CD4-positive, CD25-positive, alpha-beta regulatory T cell (primary cell): ENCODE measurements around the gene SELENOI. TPM values are rescaled to one million over a fixed set of nuclear protein-coding genes. Genes with fewer than 3 reads are reported as not detected.

Experiments used
- ATAC-seq, 2 donors: fragments of 150-1000 bp; cut with Tn5 transposase; one replicate each; pipeline ENCODE4 v1.10.0; 2021; ENCODE audit warnings: low read depth in 2 of 2, moderate number of reproducible peaks in 2 of 2, moderate library complexity in 1 of 2
- DNase-seq, 3 donors: peaks; one replicate each; pipeline versions ENCODE4 v3.0.0 to v3.0.0-alpha.2; 2012 to 2022; ENCODE audit warnings: mixed read lengths in 1 of 3
- H3K27ac ChIP-seq: one replicate; pipeline ENCODE4 v1.7.0; 2013; ENCODE audit warnings: mild to moderate bottlenecking, low read length; ENCODE audit not compliant: insufficient read depth, poor library complexity, severe bottlenecking
- H3K27me3 ChIP-seq: one replicate; pipeline ENCODE4 v1.7.0; 2013; ENCODE audit warnings: low read length; ENCODE audit not compliant: control insufficient read depth, insufficient read depth
- H3K36me3 ChIP-seq: one replicate; pipeline ENCODE4 v1.7.0; 2013; ENCODE audit warnings: mild to moderate bottlenecking, low read length, moderate library complexity; ENCODE audit not compliant: control insufficient read depth, insufficient read depth
- H3K4me1 ChIP-seq: 2 replicates; pipeline ENCODE4 v1.7.0; 2013; ENCODE audit warnings: mild to moderate bottlenecking, low read length; ENCODE audit not compliant: insufficient read depth, control insufficient read depth, poor library complexity, severe bottlenecking
- H3K4me3 ChIP-seq: one replicate; pipeline ENCODE4 v1.7.0; 2013; ENCODE audit warnings: low read depth, mild to moderate bottlenecking, low read length, moderate library complexity
- H3K9me3 ChIP-seq, 2 experiments: 1 replicate in 1 of 2; 2 replicates in 1 of 2; pipeline ENCODE4 v1.7.0; 2013; ENCODE audit warnings: low read length in 2 of 2, mild to moderate bottlenecking in 1 of 2, moderate library complexity in 1 of 2; ENCODE audit not compliant: control insufficient read depth in 2 of 2
- H3K27ac Mint-ChIP-seq, 3 donors: one replicate each; pipeline ENCODE4 v1.8.0; 2020 to 2022; ENCODE audit warnings: mild to moderate bottlenecking in 3 of 3, mixed read lengths in 3 of 3, moderate library complexity in 2 of 3
- H3K27me3 Mint-ChIP-seq: one replicate; pipeline ENCODE4 v1.8.0; 2022; ENCODE audit warnings: mild to moderate bottlenecking, mixed read lengths
- H3K36me3 Mint-ChIP-seq: one replicate; pipeline ENCODE4 v1.8.0; 2020; ENCODE audit warnings: mixed read lengths
- H3K4me1 Mint-ChIP-seq, 4 donors: one replicate each; pipeline ENCODE4 v1.8.0; 2020 to 2022; ENCODE audit warnings: mixed read lengths in 4 of 4, mild to moderate bottlenecking in 1 of 4
- H3K4me3 Mint-ChIP-seq, 4 donors: one replicate each; pipeline ENCODE4 v1.8.0; 2020 to 2022; ENCODE audit warnings: mild to moderate bottlenecking in 4 of 4, mixed read lengths in 4 of 4, moderate library complexity in 3 of 4
- H3K9me3 Mint-ChIP-seq, 7 donors: one replicate each; pipeline ENCODE4 v1.8.0; 2020 to 2022; ENCODE audit warnings: mixed read lengths in 7 of 7, mild to moderate bottlenecking in 3 of 7, moderate library complexity in 2 of 7
- polyA plus RNA-seq, 4 donors: library from polyadenylated mRNA; unstranded; fragments of 300-500 nt; fragmentation: Illumina TruSeq; gene quantifications; one replicate each; pipeline ENCODE4 v1.2.3, GENCODE V29; 2021
- total RNA-seq: library from RNA; stranded (reverse); gene quantifications from one replicate; pipeline ENCODE4 v1.2.3, GENCODE V29; 2022

SELENOI gene
- total and polyA plus RNA-seq, 5 donors from 2014 or later: 6.0 to 42.8 (median 6.4) TPM

- ATAC-seq (no peak), DNase-seq (no peak)
- H3K9me3 ChIP-seq: no peaks in the 10 kb centered on the region
- H3K9me3 Mint-ChIP-seq: no peaks in the 10 kb centered on the region
- H3K27me3 Mint-ChIP-seq: no peaks in the 10 kb centered on the region
- peak overlapping the region in 2 of 3 donors; percentile 3 to 5 for H3K27ac Mint-ChIP-seq
- no peaks in the 10 kb centered on the region for H3K4me1 ChIP-seq
- H3K27me3 ChIP-seq: no peaks in the 10 kb centered on the region
- H3K36me3 ChIP-seq: peaks cover 22% of the 10 kb centered on the region
- peaks cover 6 to 26% (median 19%) of the 10 kb centered on the region in 4 donors for H3K4me1 Mint-ChIP-seq
- H3K36me3 Mint-ChIP-seq: peaks cover 34% of the 10 kb centered on the region
- no peak overlapping the region for H3K4me3 ChIP-seq
- H3K27ac ChIP-seq: no peak overlapping the region
- H3K4me3 Mint-ChIP-seq: no peak overlapping the region
These were observed 34.3 kb downstream of the SELENOI start for GRCh38 chr2:26380281-26380680.

DNA sequence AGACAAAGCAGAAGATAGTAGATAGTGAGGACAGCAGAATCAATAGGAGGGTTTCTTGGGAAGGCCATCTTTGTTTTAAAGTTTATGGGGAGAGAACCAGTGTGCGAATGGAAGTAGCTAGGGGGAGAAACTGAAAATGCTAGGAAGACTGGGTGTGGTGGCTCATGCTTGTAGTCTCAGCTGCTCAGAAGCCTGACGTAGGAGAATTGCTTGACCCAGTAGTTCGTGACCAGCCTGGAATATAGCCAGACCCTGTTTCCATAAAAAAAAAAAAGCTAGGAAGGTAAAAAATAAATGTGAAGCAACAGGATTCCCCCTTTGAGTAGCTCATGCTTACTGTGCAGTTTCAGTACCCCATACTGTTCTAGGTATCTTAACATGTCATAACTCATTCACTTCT, 36.6 kb downstream of the SELENOI start:
- Mint-ChIP-seq H3K4me3 (no peak overlapping the region), H3K4me1 (peaks cover 0 to 17% (median 11%) of the 10 kb centered on the region in 4 donors), H3K9me3 (no peaks in the 10 kb centered on the region), H3K27ac (peak overlapping the region in 1 of 3 donors; percentile 43), H3K27me3 (no peaks in the 10 kb centered on the region), H3K36me3 (peaks cover 36% of the 10 kb centered on the region)
- H3K9me3 ChIP-seq: no peaks in the 10 kb centered on the region
- H3K4me3 ChIP-seq: no peak overlapping the region
- H3K27me3 ChIP-seq: no peaks in the 10 kb centered on the region
- H3K36me3 ChIP-seq: peaks cover 30% of the 10 kb centered on the region
- no peaks in the 10 kb centered on the region for H3K4me1 ChIP-seq
- ATAC-seq (no peak), DNase-seq (no peak)
- no peak overlapping the region for H3K27ac ChIP-seq

DNA sequence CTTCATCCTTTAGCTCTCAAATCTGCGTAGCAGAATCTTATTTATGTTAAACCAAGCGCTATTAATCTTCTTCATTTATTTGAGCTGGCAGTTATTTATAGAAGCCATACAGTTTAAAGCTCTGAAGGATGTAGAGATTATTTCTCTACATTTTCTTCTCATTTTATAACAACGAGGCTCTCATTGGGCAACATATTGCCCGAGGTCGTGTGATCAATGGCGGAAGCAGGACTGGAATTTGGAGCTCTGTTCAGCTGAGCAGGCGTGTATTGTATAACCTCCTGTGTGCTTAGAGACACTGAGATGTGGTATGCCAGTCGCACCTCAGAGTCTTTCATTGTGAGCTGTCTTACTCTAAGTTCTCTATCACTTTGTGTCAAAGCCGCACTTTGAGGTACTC, 38.2 kb downstream of the SELENOI start:
- Mint-ChIP-seq H3K27ac (peak overlapping the region in 1 of 3 donors; percentile 21), H3K4me1 (peaks cover 0 to 11% (median 2%) of the 10 kb centered on the region in 4 donors), H3K4me3 (no peak overlapping the region), H3K27me3 (no peaks in the 10 kb centered on the region), H3K9me3 (no peaks in the 10 kb centered on the region), H3K36me3 (peaks cover 26% of the 10 kb centered on the region)
- Histone ChIP-seq H3K27ac (no peak overlapping the region), H3K36me3 (peaks cover 31% of the 10 kb centered on the region), H3K9me3 (no peaks in the 10 kb centered on the region), H3K4me1 (no peaks in the 10 kb centered on the region), H3K4me3 (no peak overlapping the region), H3K27me3 (no peaks in the 10 kb centered on the region)
- no peak for ATAC-seq
- DNase-seq: no peak

DNA sequence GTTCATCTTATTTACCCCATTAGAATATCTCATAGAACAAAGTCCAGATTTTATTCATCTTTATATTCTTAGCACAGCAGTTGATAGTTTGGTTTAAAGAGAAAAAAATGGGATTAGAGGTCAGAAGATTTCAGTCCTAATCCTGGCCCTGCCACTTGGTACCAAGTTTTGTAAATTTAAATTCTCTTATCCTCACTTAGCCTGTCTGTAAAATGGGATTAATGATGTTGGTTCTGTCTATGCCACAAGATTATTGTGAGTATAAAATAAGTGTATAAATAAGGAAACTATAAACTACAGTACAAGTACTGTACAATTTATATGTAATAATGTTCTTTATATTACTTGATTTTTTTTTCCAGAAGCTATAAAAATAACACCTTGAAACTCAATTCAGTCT, 38.7 kb downstream of the SELENOI start:
- Histone ChIP-seq H3K4me3 (no peak overlapping the region), H3K27me3 (no peaks in the 10 kb centered on the region), H3K9me3 (no peaks in the 10 kb centered on the region), H3K27ac (no peak overlapping the region), H3K36me3 (peaks cover 35% of the 10 kb centered on the region), H3K4me1 (no peaks in the 10 kb centered on the region)
- Mint-ChIP-seq H3K27ac (no peak overlapping the region), H3K9me3 (no peaks in the 10 kb centered on the region), H3K4me3 (no peak overlapping the region), H3K4me1 (peaks cover 0 to 11% (median 2%) of the 10 kb centered on the region in 4 donors), H3K27me3 (no peaks in the 10 kb centered on the region), H3K36me3 (peaks cover 28% of the 10 kb centered on the region)
- ATAC-seq: no peak
- no peak for DNase-seq

- Mint-ChIP-seq H3K9me3 (no peaks in the 10 kb centered on the region), H3K27me3 (no peaks in the 10 kb centered on the region), H3K4me3 (no peak overlapping the region), H3K36me3 (peaks cover 27% of the 10 kb centered on the region), H3K4me1 (peaks cover 0 to 7% (median 0%) of the 10 kb centered on the region in 4 donors), H3K27ac (no peak overlapping the region)
- Histone ChIP-seq H3K27me3 (no peaks in the 10 kb centered on the region), H3K36me3 (peaks cover 40% of the 10 kb centered on the region), H3K27ac (no peak overlapping the region), H3K4me1 (no peaks in the 10 kb centered on the region), H3K4me3 (no peak overlapping the region), H3K9me3 (no peaks in the 10 kb centered on the region)
- no peak for ATAC-seq
- DNase-seq: no peak
These were observed 41.2 kb downstream of the SELENOI start for GRCh38 chr2:26387189-26387588.

- no peaks in the 10 kb centered on the region for H3K27me3 ChIP-seq
- no peak for ATAC-seq
- DNase-seq: no peak
- no peak overlapping the region for H3K27ac ChIP-seq
- H3K4me3 ChIP-seq: no peak overlapping the region
- Mint-ChIP-seq H3K9me3 (no peaks in the 10 kb centered on the region), H3K36me3 (peaks cover 3% of the 10 kb centered on the region), H3K4me3 (no peak overlapping the region), H3K4me1 (peaks cover 7 to 16% (median 8%) of the 10 kb centered on the region in 4 donors), H3K27me3 (no peaks in the 10 kb centered on the region), H3K27ac (no peak overlapping the region)
- H3K36me3 ChIP-seq: peaks cover 10% of the 10 kb centered on the region
- no peaks in the 10 kb centered on the region for H3K4me1 ChIP-seq
- no peaks in the 10 kb centered on the region for H3K9me3 ChIP-seq
These were observed 48.8 kb downstream of the SELENOI start for GRCh38 chr2:26394694-26395093.

- no peaks in the 10 kb centered on the region for H3K27me3 ChIP-seq
- Mint-ChIP-seq H3K27ac (peak overlapping the region in 2 of 3 donors; percentile 36 to 79), H3K36me3 (peaks cover 3% of the 10 kb centered on the region), H3K4me1 (peaks cover 7 to 16% (median 9%) of the 10 kb centered on the region in 4 donors), H3K4me3 (no peak overlapping the region), H3K27me3 (no peaks in the 10 kb centered on the region), H3K9me3 (no peaks in the 10 kb centered on the region)
- DNase-seq (no peak), ATAC-seq (no peak)
- no peaks in the 10 kb centered on the region for H3K9me3 ChIP-seq
- no peak overlapping the region for H3K4me3 ChIP-seq
- no peak overlapping the region for H3K27ac ChIP-seq
- peaks cover 6% of the 10 kb centered on the region for H3K36me3 ChIP-seq
- no peaks in the 10 kb centered on the region for H3K4me1 ChIP-seq
These were observed 49.5 kb downstream of the SELENOI start for GRCh38 chr2:26395394-26395793.

GRCh38 chr2:26396734-26397298, 50.9 kb downstream of the SELENOI start:
- H3K9me3 Mint-ChIP-seq: no peaks in the 10 kb centered on the region
- peaks cover 6% of the 10 kb centered on the region for H3K36me3 ChIP-seq
- H3K27me3 ChIP-seq: no peaks in the 10 kb centered on the region
- no peaks in the 10 kb centered on the region for H3K27me3 Mint-ChIP-seq
- ATAC-seq: no peak
- H3K4me3 ChIP-seq: no peak overlapping the region
- no peak overlapping the region for H3K27ac ChIP-seq
- H3K4me1 ChIP-seq: peaks cover 3% of the 10 kb centered on the region
- no peaks in the 10 kb centered on the region for H3K36me3 Mint-ChIP-seq
- DNase-seq: no peak
- H3K27ac Mint-ChIP-seq: peak overlapping the region in 1 of 3 donors; percentile 65
- H3K4me3 Mint-ChIP-seq: peak overlapping the region in 1 of 4 donors; percentile 15
- peaks cover 7 to 16% (median 9%) of the 10 kb centered on the region in 4 donors for H3K4me1 Mint-ChIP-seq
- no peaks in the 10 kb centered on the region for H3K9me3 ChIP-seq
